GM18505 (cell line): Measurements from ENCODE around the gene GPATCH2.

Experiments
- ATAC-seq: cut with Tn5 transposase; IDR thresholded peaks from one replicate; pipeline ENCODE4 v1.9.1; 2021; ENCODE audit not compliant: unreplicated experiment
- POLR2A ChIP-seq: IDR thresholded peaks from 4 replicates; pipeline ENCODE4 v1.6.1; 2011; ENCODE audit warnings: borderline replicate concordance; ENCODE audit not compliant: insufficient read depth, insufficient read length; ENCODE audit errors: extremely low read depth

Gene GPATCH2

GRCh38 chr1:217478450-217478849 lies 152.4 kb downstream of the GPATCH2 start:
- ATAC-seq = no peak
- TF ChIP-seq POLR2A = no peak

GRCh38 chr1:217472915-217473314 lies 158.0 kb downstream of the GPATCH2 start:
- no peak for ATAC-seq
- TF ChIP-seq POLR2A = no peak

GRCh38 chr1:217471403-217471802 lies 159.5 kb downstream of the GPATCH2 start:
- no peak for TF ChIP-seq POLR2A
- ATAC-seq = no peak

- no peak for TF ChIP-seq POLR2A
- ATAC-seq = no peak
These were observed 160.9 kb downstream of the GPATCH2 start for GRCh38 chr1:217469983-217470382.

GRCh38 chr1:217465102-217465501 lies 165.8 kb downstream of the GPATCH2 start:
- no peak for TF ChIP-seq POLR2A
- ATAC-seq = no peak

- TF ChIP-seq POLR2A = no peak
- no peak for ATAC-seq
These were observed 168.2 kb downstream of the GPATCH2 start for GRCh38 chr1:217462666-217463065.

- no peak for ATAC-seq
- no peak for TF ChIP-seq POLR2A
These were observed 168.7 kb downstream of the GPATCH2 start for GRCh38 chr1:217462159-217462558.

GRCh38 chr1:217457016-217457415 lies 173.9 kb downstream of the GPATCH2 start:
- no peak for TF ChIP-seq POLR2A
- ATAC-seq = no peak

GRCh38 chr1:217456261-217456660 lies 174.6 kb downstream of the GPATCH2 start:
- no peak for ATAC-seq
- TF ChIP-seq POLR2A = no peak

GRCh38 chr1:217453816-217454215 lies 177.1 kb downstream of the GPATCH2 start:
- no peak for TF ChIP-seq POLR2A
- no peak for ATAC-seq

GRCh38 chr1:217449370-217449769 lies 181.5 kb downstream of the GPATCH2 start:
- no peak for ATAC-seq
- no peak for TF ChIP-seq POLR2A

- ATAC-seq = no peak
- TF ChIP-seq POLR2A = no peak
These were observed 187.0 kb downstream of the GPATCH2 start for GRCh38 chr1:217443845-217444244.

GRCh38 chr1:217437376-217437775 lies 193.5 kb downstream of the GPATCH2 start:
- TF ChIP-seq POLR2A = no peak
- ATAC-seq = no peak

- ATAC-seq = no peak
These were observed 195.7 kb downstream of the GPATCH2 start for GRCh38 chr1:217435204-217435603.

GRCh38 chr1:217433664-217434063 lies 197.2 kb downstream of the GPATCH2 start:
- TF ChIP-seq POLR2A = no peak

More at GRCh38 chr1:217435204-217435603, 195.7 kb downstream of the GPATCH2 start:
- no peak for TF ChIP-seq POLR2A

More at GRCh38 chr1:217433664-217434063, 197.2 kb downstream of the GPATCH2 start:
- ATAC-seq = no peak
